HG03439 (cell line): ENCODE data around the gene ACTL9.

Experiments used
- ATAC-seq: cut with Tn5 transposase; IDR thresholded peaks from one replicate; pipeline ENCODE4 v1.9.1; 2021; ENCODE audit warnings: mild to moderate bottlenecking, moderate library complexity; ENCODE audit not compliant: unreplicated experiment

The ACTL9 gene

GRCh38 chr19:8688930-8689329 is 9.7 kb downstream of the ACTL9 start:
- no peak for ATAC-seq

- ATAC-seq, result no peak
Measured at GRCh38 chr19:8686549-8686948, 12.0 kb downstream of the ACTL9 start.

DNA sequence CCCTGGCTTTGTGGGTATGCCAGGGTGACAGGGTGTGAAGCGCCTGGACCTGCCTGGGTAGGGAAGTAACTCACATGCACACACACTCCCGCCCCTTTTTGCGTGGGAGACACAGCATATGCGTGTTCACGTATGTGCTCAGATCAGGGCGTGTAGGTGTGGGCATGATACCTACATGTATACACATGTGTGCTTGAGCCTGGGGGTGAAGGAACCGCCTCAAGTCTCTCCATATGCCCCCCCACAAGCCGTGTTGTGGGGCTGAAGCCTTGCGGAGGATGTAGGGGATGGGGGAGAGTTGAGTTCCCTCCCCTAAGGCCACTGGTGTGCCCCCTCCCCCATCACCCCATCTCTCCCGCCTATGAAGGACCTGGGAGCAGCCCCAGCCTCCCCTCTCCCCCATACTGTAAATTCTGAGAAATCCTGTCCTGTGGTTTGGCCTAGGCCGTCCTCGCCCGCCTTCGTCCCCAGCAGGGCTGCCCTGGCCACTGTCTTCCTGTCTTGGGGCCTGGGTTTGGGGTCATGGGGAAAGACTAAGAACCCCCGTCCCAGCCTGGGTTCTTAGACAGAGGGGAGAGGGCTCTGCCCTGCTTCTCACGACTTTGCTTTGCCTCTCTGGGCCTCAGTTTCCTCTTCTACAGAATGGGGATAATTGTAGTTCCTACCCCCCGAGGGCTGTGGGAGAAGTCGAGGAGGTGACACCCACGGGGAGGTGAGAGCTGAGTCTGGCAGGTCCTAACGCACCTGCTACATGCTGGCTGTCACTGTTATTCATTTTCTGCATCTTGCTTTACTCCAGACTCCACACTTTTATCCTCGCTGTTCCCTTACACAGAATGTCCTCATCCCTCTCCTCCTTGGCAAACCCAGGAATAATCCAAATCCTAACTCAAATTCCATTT is 14.3 kb downstream of the ACTL9 start:
- ATAC-seq, result no peak

DNA sequence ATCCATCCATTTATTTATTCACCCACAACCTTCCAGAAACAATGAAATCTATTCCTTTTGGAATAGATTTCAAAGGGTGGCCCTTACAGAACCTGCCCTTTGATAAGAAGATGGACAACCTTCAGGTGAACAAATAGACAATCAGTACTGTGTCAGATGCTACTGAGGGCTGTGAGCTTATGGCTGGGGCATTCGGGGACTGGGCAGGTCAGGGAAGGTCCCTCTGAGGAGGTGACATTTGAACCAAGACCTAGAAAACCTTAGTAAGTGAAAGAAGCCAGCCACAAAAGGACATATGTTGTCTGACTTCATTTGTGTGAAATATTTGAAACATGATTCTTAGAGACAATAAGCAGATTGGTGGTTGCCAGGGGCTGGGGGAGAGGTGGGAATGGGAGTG is 15.7 kb downstream of the ACTL9 start:
- no peak for ATAC-seq

DNA sequence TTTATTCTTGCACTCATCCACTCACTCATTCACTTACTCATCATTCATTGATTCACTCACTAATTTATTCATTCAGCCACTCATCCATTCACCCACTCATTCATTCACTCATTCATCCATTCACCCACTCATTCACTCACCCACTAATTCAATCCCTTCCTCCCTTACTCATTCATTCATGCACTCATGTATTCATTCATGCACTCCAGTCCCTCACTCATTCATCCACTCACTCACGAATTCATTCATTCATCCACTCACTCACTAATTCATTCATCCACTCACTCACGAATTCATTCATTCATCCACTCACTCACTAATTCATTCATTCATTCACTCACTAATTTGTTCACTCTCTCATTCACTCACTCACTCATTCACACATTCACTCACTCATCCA is 16.1 kb downstream of the ACTL9 start:
- no peak for ATAC-seq

- no peak for ATAC-seq
Measured at GRCh38 chr19:8681345-8682029, 17.1 kb downstream of the ACTL9 start.

- no peak for ATAC-seq
Measured at GRCh38 chr19:8680676-8681344, 17.8 kb downstream of the ACTL9 start.

GRCh38 chr19:8678244-8678807 is 20.3 kb downstream of the ACTL9 start:
- ATAC-seq, result no peak

GRCh38 chr19:8675066-8675465 is 23.5 kb downstream of the ACTL9 start:
- no peak for ATAC-seq

DNA sequence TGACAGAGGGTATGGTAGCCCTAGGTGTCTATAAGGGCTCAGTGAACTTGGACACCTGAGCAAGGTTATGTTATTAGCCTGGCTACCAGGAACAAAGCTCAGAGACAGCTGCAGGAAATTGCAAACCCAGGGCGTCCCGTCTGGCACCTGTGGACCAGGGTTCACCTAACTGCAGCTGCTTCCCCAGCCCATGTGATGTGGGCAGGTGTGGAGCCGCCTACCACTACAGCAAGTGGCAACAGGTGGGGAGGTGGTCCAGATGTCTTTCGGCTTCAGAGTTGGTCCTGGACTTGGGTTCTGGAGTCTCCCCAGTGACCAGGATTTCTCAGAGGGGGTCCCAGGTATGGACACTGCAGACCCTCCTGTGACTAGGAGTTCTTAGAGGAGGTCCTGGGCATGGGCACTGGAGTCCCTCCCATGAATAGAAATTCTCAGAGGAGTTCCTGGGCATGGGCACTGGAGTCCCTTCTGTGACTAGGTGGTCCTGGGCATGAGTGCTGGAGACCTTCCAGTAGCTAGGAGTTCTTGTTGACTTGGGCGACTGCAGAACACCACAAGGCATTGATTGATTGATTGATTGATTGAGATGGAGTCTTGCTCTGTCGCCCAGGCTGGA is 25.2 kb downstream of the ACTL9 start:
- no peak for ATAC-seq

DNA sequence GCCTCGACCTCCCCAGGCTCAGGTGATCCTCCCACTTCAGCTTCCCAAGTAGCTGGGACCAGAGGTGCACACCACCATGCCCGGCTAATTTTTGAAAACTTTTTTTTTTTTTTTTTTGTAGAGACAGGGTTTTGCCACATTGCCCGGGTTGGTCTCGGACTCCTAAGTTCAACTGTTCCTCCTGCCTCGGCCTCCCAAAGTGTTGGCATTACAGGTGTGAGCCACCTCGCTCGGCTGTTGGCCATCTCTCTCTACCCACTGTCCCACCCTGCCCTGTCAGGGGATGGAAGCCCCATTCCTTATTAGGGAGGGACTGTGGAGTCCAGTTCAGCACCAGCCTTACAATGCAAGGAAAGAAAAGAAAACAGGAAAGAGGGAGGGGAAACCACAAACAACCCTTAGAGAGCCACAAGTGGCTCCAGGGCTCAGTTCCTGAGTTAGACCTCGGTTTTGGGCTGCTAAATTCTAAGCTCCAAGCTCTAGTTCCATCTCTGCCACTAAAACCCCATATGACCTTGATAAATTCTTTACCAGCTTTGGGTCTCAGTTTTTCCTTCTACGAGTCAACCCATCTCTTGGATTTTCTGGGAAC is 31.7 kb downstream of the ACTL9 start:
- ATAC-seq, result no peak

GRCh38 chr19:8665468-8666213 is 33.0 kb downstream of the ACTL9 start:
- ATAC-seq, result no peak

- no peak for ATAC-seq
Measured at GRCh38 chr19:8664671-8665057, 33.9 kb downstream of the ACTL9 start.

DNA sequence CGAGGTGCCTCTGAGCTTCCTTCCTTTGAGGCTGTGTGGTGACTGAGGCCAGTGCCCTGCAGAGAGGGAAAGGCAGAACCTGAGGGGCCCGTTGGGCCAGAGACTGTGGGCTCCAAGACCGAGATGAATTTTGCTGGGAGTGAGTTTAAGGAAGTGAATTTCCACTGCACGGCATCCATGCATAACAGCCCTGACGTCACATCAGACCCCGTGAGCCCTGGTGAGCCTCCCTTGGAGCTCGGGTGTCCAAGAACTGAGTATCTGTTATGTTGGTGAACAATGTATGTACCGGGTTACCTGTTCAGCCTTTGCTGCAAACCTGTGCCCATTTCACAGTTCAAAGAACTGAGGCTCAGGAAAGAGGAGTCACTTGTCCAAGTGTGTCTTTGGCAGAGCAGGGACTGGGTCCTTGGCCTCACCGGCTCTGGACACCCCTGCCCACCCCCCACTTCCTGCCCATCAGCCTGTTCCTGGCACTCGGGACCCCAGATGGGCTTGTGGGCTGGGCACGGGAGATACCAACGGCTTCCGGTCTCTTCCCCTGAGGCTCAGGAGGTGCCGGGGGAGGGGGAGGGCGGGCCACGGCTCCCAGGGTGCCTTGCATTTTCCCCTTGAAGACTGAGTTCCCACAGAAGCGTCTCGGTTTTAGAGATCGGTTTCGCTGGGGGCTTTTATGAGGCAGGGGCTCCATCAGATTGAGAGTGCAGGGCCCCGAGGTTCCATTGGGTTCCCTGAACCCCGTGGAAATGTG is 34.5 kb downstream of the ACTL9 start:
- no peak for ATAC-seq

DNA sequence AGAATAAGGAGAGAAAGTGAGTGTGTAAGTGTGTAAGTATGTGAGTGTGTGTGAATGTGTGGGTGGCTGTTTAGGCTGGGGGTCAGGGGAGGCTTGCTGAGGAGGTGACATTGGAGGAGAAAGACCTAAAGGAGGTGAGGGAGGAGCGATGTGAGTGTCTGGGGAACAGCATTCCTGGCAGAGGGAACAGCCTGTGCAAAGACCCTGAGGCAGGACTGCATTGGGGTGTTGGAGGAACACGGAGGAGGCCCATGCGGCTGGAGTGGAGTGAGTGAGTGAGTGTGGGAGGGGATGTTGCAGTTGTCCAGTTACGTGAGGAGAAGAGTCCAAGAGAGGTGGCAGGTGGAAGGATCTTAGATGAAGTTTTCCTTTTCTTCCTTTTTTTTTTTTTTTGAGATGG is 36.3 kb downstream of the ACTL9 start:
- no peak for ATAC-seq

DNA sequence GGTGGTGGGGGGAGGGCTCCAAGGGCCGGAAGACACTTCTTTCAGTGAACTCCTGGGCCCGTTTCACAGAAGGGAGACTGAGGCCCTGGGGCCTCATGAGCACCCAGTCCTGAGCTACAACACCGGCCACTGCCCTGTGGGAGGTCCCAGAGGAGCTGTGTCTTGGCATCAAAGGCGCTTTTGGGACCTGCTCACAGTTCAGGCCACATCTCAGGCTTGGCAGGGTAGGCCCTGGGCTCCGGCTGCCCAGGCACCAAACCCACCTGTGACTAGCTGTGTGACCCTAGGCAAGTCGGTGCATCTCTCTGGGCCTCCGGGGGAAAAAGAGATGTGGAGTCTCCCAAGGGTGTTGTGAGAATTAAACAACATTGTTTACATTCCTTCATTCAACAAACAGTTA is 38.7 kb downstream of the ACTL9 start:
- no peak for ATAC-seq

DNA sequence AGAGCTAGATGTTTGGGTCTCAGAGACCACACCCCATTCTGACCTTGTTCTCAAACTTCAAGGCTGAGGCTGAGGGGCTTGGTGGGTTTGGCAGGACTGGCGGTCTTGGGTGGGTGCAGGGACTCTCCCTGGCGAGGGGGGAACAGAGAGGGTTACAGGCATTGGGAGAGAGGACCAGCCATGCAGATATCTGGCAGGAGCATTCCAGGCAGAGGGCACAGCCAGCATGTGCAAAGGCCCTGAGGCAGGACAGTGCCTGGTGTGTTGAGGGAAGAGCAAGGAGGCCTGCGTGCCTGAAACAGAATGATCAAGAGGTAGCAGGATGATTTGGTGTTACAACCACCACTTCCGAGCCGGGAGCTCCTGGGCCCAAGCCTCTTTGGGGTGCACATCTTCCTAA is 40.7 kb downstream of the ACTL9 start:
- no peak for ATAC-seq

GRCh38 chr19:8655340-8655709 is 43.3 kb downstream of the ACTL9 start:
- ATAC-seq, result no peak

DNA sequence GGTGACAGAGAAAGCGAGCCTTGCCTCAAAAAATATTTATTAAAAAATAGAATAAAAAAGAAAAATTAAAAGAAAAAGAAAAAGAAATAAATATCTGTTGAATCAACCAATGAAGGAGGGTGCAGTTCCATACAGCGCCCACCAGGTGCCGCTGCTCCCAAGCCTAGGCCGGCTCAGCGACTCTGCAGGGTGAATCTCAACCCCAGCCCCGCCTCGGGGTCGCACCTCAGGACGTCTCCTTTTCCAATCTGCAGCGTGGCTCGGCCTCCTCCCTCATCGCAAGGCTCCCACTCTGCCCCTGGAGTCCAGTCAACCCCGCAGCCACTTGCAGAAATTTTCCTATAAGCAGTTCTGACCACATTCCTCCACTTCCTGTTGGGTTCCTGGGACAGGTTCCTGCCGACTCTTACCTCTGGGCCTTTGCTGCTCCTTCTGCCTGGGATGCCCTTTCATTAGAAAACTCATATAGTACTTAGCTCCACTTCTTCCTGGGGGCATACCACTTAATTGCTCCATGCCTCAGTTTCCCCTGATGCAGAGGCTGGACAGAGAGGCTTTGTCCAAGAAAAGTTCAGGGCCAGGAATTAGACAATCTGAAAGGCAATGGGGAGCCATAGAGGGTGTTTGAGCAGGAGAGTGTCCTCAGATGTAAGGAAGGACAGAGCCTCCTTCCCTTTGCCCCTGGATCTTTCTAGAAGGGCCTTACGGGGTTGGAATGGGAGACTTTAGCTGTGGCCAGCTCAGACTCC is 43.8 kb downstream of the ACTL9 start:
- no peak for ATAC-seq
